ENCODE results near the gene ATP8B4. TPM values are rescaled to one million over a fixed set of nuclear protein-coding genes. Genes with fewer than 3 reads are reported as not detected.

The ATP8B4 gene
- polyA plus RNA-seq, 1 donor (not counting 4 experiments of a cell fraction or from before 2014, with no cell fraction given), result 0.05 TPM

- dilution Hi-C loops (cut with MboI; ENCODE audit: extremely low pct_ligation_motif_present, low sequenced_read_pairs), result no loop called here
- Histone ChIP-seq H3K9me1 (ENCODE audit: control insufficient read depth, extremely low read depth, insufficient read depth, low read length) (no peaks in the 10 kb centered on the region), H3K27me3 (ENCODE audit: control insufficient read depth, extremely low read depth, insufficient read depth, low read length) (no peaks in the 10 kb centered on the region), H3K4me3 (ENCODE audit: control insufficient read depth in 2 of 3, extremely low read depth in 1 of 3, insufficient read depth in 2 of 3, low read depth in 1 of 3, low read length in 3 of 3) (no peak overlapping the region), H2AFZ (ENCODE audit: control insufficient read depth, low read length) (no peak overlapping the region), H3K27ac (ENCODE audit: control insufficient read depth, insufficient read depth, low read length) (no peak overlapping the region), H3K4me1 (ENCODE audit: control insufficient read depth, extremely low read depth, insufficient read depth, low read length) (no peaks in the 10 kb centered on the region), H3K9me3 (ENCODE audit: control insufficient read depth, low read depth, low read length) (no peaks in the 10 kb centered on the region), H3K4me2 (ENCODE audit: control insufficient read depth, extremely low read depth, insufficient read depth, low read depth, low read length) (no peak overlapping the region), H3K36me3 (ENCODE audit: control insufficient read depth in 2 of 2, extremely low read depth in 1 of 2, insufficient read depth in 2 of 2, low read length in 2 of 2) (no peaks in the 10 kb centered on the region), H3K9ac (ENCODE audit: control insufficient read depth, extremely low read depth, insufficient read depth, low read length) (no peak overlapping the region), H3K79me2 (ENCODE audit: control insufficient read depth, insufficient read depth, low read length) (no peaks in the 10 kb centered on the region), H4K20me1 (ENCODE audit: control insufficient read depth, extremely low read depth, insufficient read depth, low read length) (no peaks in the 10 kb centered on the region)
- DNase-seq (ENCODE audit: low read depth, low spot score) (no peak), FAIRE-seq (no peak)
- no peak for TF ChIP-seq EZH2 (IDR thresholded peaks at IDR 0.05; ENCODE audit: low read length)
- no peak for TF ChIP-seq CTCF (optimal IDR thresholded peaks at IDR 0.05 in 1 of 3, IDR thresholded peaks at IDR 0.05 in 1 of 3, conservative IDR thresholded peaks at IDR 0.05 in 1 of 3; ENCODE audit: extremely low read depth in 1 of 3, insufficient read depth in 2 of 3, low read length in 3 of 3)
Observed at GRCh38 chr15:49978121-49978520, 140.9 kb downstream of the ATP8B4 start.

DNA sequence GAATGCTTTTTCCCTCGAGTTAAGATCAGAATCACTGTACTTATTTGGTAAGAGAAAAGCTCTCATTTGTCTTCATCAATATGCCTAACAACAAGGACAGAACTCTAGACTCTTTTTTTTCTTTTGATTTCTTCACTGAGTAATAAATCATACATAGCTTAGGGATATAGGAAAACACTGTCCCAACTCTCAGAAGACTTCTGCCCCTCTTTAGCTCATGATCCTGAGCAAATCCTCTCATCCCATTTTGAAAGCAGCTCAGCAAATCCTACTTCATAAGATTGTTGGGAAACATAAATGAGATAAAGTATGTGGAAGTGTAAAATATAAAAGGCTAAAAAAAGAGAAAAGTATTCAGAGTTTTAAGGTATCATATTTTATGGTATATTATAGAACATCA, 141.7 kb downstream of the ATP8B4 start:
- Histone ChIP-seq H3K4me1 (ENCODE audit: control insufficient read depth, extremely low read depth, insufficient read depth, low read length) (no peaks in the 10 kb centered on the region), H3K4me2 (ENCODE audit: control insufficient read depth, extremely low read depth, insufficient read depth, low read depth, low read length) (no peak overlapping the region), H3K9me3 (ENCODE audit: control insufficient read depth, low read depth, low read length) (no peaks in the 10 kb centered on the region), H3K79me2 (ENCODE audit: control insufficient read depth, insufficient read depth, low read length) (no peaks in the 10 kb centered on the region), H3K27me3 (ENCODE audit: control insufficient read depth, extremely low read depth, insufficient read depth, low read length) (no peaks in the 10 kb centered on the region), H3K4me3 (ENCODE audit: control insufficient read depth in 2 of 3, extremely low read depth in 1 of 3, insufficient read depth in 2 of 3, low read depth in 1 of 3, low read length in 3 of 3) (no peak overlapping the region), H3K9me1 (ENCODE audit: control insufficient read depth, extremely low read depth, insufficient read depth, low read length) (no peaks in the 10 kb centered on the region), H3K9ac (ENCODE audit: control insufficient read depth, extremely low read depth, insufficient read depth, low read length) (no peak overlapping the region), H4K20me1 (ENCODE audit: control insufficient read depth, extremely low read depth, insufficient read depth, low read length) (no peaks in the 10 kb centered on the region), H2AFZ (ENCODE audit: control insufficient read depth, low read length) (no peak overlapping the region), H3K27ac (ENCODE audit: control insufficient read depth, insufficient read depth, low read length) (no peak overlapping the region), H3K36me3 (ENCODE audit: control insufficient read depth in 2 of 2, extremely low read depth in 1 of 2, insufficient read depth in 2 of 2, low read length in 2 of 2) (no peaks in the 10 kb centered on the region)
- no peak for DNase-seq (ENCODE audit: low read depth, low spot score)
- FAIRE-seq, result no peak
- no peak for TF ChIP-seq EZH2 (IDR thresholded peaks at IDR 0.05; ENCODE audit: low read length)
- no peak for TF ChIP-seq CTCF (optimal IDR thresholded peaks at IDR 0.05 in 1 of 3, IDR thresholded peaks at IDR 0.05 in 1 of 3, conservative IDR thresholded peaks at IDR 0.05 in 1 of 3; ENCODE audit: extremely low read depth in 1 of 3, insufficient read depth in 2 of 3, low read length in 3 of 3)
- dilution Hi-C loops (cut with MboI; ENCODE audit: extremely low pct_ligation_motif_present, low sequenced_read_pairs), result no loop called here
